Measurements from ENCODE around the gene CDH13. TPM values are rescaled to one million over a fixed set of nuclear protein-coding genes. Genes with fewer than 3 reads are reported as not detected.

Gene CDH13
- total and polyA plus RNA-seq, 9 of the 15 experiments (the other 6 are each of a cell fraction or from before 2014, with no cell fraction given): 0.03 TPM; not detected in 8

GRCh38 chr16:83296505-83296904 is 669.7 kb downstream of the CDH13 start:
- intact Hi-C loops (cut with micrococcal nuclease): no loop called here
- Histone ChIP-seq H3K4me1 (replicated peaks in 1 of 2; ENCODE audit: control insufficient read depth in 2 of 2, insufficient read depth in 2 of 2, low read length in 2 of 2) (no peaks in the 10 kb centered on the region), H3K36me3 (ENCODE audit: control insufficient read depth, insufficient read depth, low read length) (no peaks in the 10 kb centered on the region), H2AFZ (ENCODE audit: low read depth, low read length) (no peak overlapping the region), H3K27ac (ENCODE audit: extremely low read depth, low read depth, low read length) (no peak overlapping the region), H3K79me2 (ENCODE audit: control insufficient read depth, insufficient read depth, low read length) (no peaks in the 10 kb centered on the region), H3K4me3 (no peak overlapping the region), H3K27me3 (ENCODE audit: control insufficient read depth in 2 of 2, insufficient read depth in 2 of 2, low read length in 2 of 2) (no peaks in the 10 kb centered on the region), H3K9me3 (replicated peaks; ENCODE audit: control insufficient read depth, insufficient read depth, low read depth, low read length) (no peaks in the 10 kb centered on the region), H4K20me1 (replicated peaks; ENCODE audit: control insufficient read depth, insufficient read depth, low read length) (no peaks in the 10 kb centered on the region), H3K4me2 (ENCODE audit: insufficient read depth, low read length) (no peak overlapping the region), H3K9me1 (ENCODE audit: control insufficient read depth, insufficient read depth, low read length) (no peaks in the 10 kb centered on the region), H3K9ac (ENCODE audit: insufficient read depth in 1 of 2, low read depth in 2 of 2, low read length in 2 of 2) (no peak overlapping the region)
- no peak for FAIRE-seq
- TF ChIP-seq ZNF507 (tag; conservative IDR thresholded peaks at IDR 0.05): no peak
- no peak for TF ChIP-seq TEAD1 (CRISPR knock-in tag; IDR thresholded peaks at IDR 0.05)
- no peak for TF ChIP-seq ZNF431 (CRISPR knock-in tag; IDR thresholded peaks at IDR 0.05)
- no peak for TF ChIP-seq SIN3B (IDR thresholded peaks at IDR 0.05; ENCODE audit: low read depth)
- no peak for TF ChIP-seq KHSRP (IDR thresholded peaks at IDR 0.05)
- TF ChIP-seq ATF4 (CRISPR knock-in tag; IDR thresholded peaks at IDR 0.05): no peak
- no peak for TF ChIP-seq PURB (CRISPR knock-in tag; IDR thresholded peaks at IDR 0.05; ENCODE audit: low read depth)
- in situ Hi-C loops (cut with MboI): no loop called here
- WGBS (ENCODE audit: insufficient coverage, low coverage, missing lambda C conversion rate): 0% methylated on average over 2 of the region's 2 CpGs
- no peak for DNase-seq (ENCODE audit: extremely low read depth in 1 of 4, low spot score in 3 of 4)
- ATAC-seq: no peak
- BruUV-seq (replicated peaks): no TSS peak
- ChIA-PET CTCF (ENCODE audit: low intra/inter-chr PET ratio) (no interaction called here), POLR2A (interaction anchor here (0.6 kb wide), 1 partner anchor 15 kb away, joined by 3 read pairs; no protein-coding TSS in a partner anchor)

Data from K562 (cell line).